Skeletal muscle satellite cell (primary cell): ENCODE measurements around the gene ZNF785. TPM values are rescaled to one million over a fixed set of nuclear protein-coding genes. Genes with fewer than 3 reads are reported as not detected.

Source experiments
- H3K27me3 ChIP-seq: 2 replicates; pipeline ENCODE4 v1.7.0; 2013; ENCODE audit warnings: low read length; ENCODE audit not compliant: control insufficient read depth, insufficient read depth
- H3K36me3 ChIP-seq: 2 replicates; pipeline ENCODE4 v1.7.0; 2013; ENCODE audit warnings: mild to moderate bottlenecking, control low read depth, low read length; ENCODE audit not compliant: insufficient read depth
- H3K4me1 ChIP-seq: 2 replicates; pipeline ENCODE4 v1.7.0; 2013; ENCODE audit warnings: low read length; ENCODE audit not compliant: control insufficient read depth, insufficient read depth
- H3K4me2 ChIP-seq: 2 replicates; pipeline ENCODE4 v1.7.0; 2013; ENCODE audit warnings: mild to moderate bottlenecking, low read length
- H3K4me3 ChIP-seq: 2 replicates; pipeline ENCODE4 v1.7.0; 2013; ENCODE audit warnings: low read length
- H3K9ac ChIP-seq: 2 replicates; pipeline ENCODE4 v1.7.0; 2013; ENCODE audit warnings: mild to moderate bottlenecking, low read depth, low read length, moderate library complexity
- H3K9me3 ChIP-seq: replicated peaks from 2 replicates; pipeline ENCODE4 v1.7.0; 2013; ENCODE audit warnings: mild to moderate bottlenecking, control low read depth, low read length
- small RNA-seq: library from RNA; depleted of rRNA; stranded (forward); fragments of <200 nt; gene quantifications from one replicate; pipeline ENCODE3, GENCODE V24; 2012

The ZNF785 gene

GRCh38 chr16:30533748-30534367 lies 51.6 kb downstream of the ZNF785 start:
- peaks cover 21% of the 10 kb centered on the region for H3K4me1 ChIP-seq
- peak overlapping the region; percentile 97 for H3K9ac ChIP-seq
- H3K27me3 ChIP-seq: no peaks in the 10 kb centered on the region
- peak overlapping the region; percentile 88 for H3K4me2 ChIP-seq
- no peaks in the 10 kb centered on the region for H3K9me3 ChIP-seq
- H3K4me3 ChIP-seq: peak overlapping the region; percentile 75
- peaks cover 10% of the 10 kb centered on the region for H3K36me3 ChIP-seq

- Histone ChIP-seq H3K4me1 (peaks cover 21% of the 10 kb centered on the region), H3K27me3 (no peaks in the 10 kb centered on the region), H3K4me3 (no peak overlapping the region), H3K9ac (no peak overlapping the region), H3K4me2 (peak overlapping the region; percentile 88), H3K36me3 (peaks cover 10% of the 10 kb centered on the region), H3K9me3 (no peaks in the 10 kb centered on the region)
These were observed 52.4 kb downstream of the ZNF785 start for GRCh38 chr16:30533146-30533522.

GRCh38 chr16:30532285-30533145 lies 53.0 kb downstream of the ZNF785 start:
- Histone ChIP-seq H3K4me3 (no peak overlapping the region), H3K27me3 (no peaks in the 10 kb centered on the region), H3K36me3 (peaks cover 10% of the 10 kb centered on the region), H3K9me3 (no peaks in the 10 kb centered on the region), H3K4me2 (no peak overlapping the region), H3K9ac (no peak overlapping the region), H3K4me1 (peaks cover 26% of the 10 kb centered on the region)

Small RNAs within 50 kb of the gene (small RNA-seq; reads per million reads assigned to genes)
- gene AC093249.1 (not detected), gene AC093249.4 (not detected)
